ENCODE measurements around the gene ZFPM1.

ZFPM1 gene

GRCh38 chr16:88506723-88507122, 53.6 kb downstream of the ZFPM1 start:
- DNase-seq (ENCODE audit: low spot score) = no peak
- Histone ChIP-seq H3K27ac (no peak overlapping the region), H3K4me3 (no peak overlapping the region)
- no peak for TF ChIP-seq CTCF (IDR thresholded peaks at IDR 0.05)

GRCh38 chr16:88507231-88507743, 54.2 kb downstream of the ZFPM1 start:
- no peak for TF ChIP-seq CTCF (IDR thresholded peaks at IDR 0.05)
- H3K4me3 ChIP-seq = no peak overlapping the region

GRCh38 chr16:88508376-88508867, 55.3 kb downstream of the ZFPM1 start:
- DNase-seq (ENCODE audit: low spot score) = no peak
- no peak overlapping the region for H3K27ac ChIP-seq
- TF ChIP-seq CTCF (IDR thresholded peaks at IDR 0.05) = no peak
- H3K4me3 ChIP-seq = no peak overlapping the region

More at GRCh38 chr16:88507231-88507743, 54.2 kb downstream of the ZFPM1 start:
- no peak for DNase-seq (ENCODE audit: low spot score)
- H3K27ac ChIP-seq = no peak overlapping the region

- H3K4me3 ChIP-seq = no peak overlapping the region
- TF ChIP-seq CTCF (IDR thresholded peaks at IDR 0.05) = no peak
- H3K27ac ChIP-seq = no peak overlapping the region
- DNase-seq (ENCODE audit: low spot score) = no peak
Measured at GRCh38 chr16:88508868-88509748, 56.0 kb downstream of the ZFPM1 start.

- no peak overlapping the region for H3K4me3 ChIP-seq
- H3K27ac ChIP-seq = no peak overlapping the region
- no peak for TF ChIP-seq CTCF (IDR thresholded peaks at IDR 0.05)
Measured at GRCh38 chr16:88509749-88510069, 56.6 kb downstream of the ZFPM1 start.

GRCh38 chr16:88510091-88510994, 57.3 kb downstream of the ZFPM1 start:
- DNase-seq (ENCODE audit: low spot score) = no peak
- no peak for TF ChIP-seq CTCF (IDR thresholded peaks at IDR 0.05)
- Histone ChIP-seq H3K4me3 (no peak overlapping the region), H3K27ac (no peak overlapping the region)

More at GRCh38 chr16:88509749-88510069, 56.6 kb downstream of the ZFPM1 start:
- DNase-seq (ENCODE audit: low spot score) = no peak

Data from coronary artery (tissue), 2 donors.